NCI-H187 treated with DMSO at 0.1 percent for 48 hours (cell line): ENCODE measurements around the gene SMDT1.
"Not testable (repeated sequence)": the region's sequence is repeated elsewhere in the genome, so short reads cannot be mapped to it uniquely, and the experiment has no call there.

Experiments
- DNase-seq: peaks from one replicate; lab custom pipeline; 2025; lab: John Stamatoyannopoulos, UW

The SMDT1 gene

DNA sequence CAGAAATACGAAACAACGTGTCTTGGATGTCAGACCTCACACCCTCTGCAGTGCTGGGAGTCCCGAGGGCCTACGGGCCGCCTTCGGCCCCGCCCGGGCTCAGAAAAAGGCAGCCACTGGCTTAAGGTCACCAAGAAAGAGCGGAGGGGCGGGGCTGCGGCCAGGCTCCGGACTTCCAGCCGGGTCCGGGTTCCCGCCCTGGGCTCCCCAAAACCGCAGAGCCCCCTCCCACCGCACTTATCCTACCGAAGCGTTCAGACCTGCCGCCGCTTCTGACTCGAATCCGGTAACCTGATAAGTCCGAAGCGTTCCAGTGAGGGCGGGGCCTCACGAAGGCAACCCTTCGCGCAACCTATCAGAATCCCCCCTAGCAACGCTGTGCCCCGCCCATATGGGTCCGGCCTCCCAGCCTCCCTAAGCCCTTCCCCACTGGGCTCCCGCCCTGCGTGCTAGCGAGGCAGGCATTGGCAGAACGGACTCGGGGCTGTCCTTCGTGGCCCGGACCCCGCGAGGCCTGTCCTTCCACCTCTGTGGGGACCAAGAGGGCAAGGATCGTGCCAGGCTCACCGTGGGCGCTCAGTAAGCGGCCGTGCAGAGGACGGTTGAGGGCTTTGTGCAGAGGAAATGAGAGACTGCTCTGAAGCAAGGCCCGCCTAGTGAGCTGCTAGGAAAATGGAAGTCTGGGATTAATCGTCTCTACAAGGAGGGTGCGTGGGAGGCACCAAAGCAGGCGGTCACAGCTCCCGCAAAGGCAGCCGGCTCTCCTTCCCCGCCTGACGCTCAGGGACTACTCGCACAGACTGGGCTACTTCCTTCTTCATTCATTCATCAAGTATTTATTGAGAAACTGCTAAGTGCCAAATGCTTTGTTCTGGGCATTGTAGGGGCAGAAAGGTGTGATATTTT lies 8.7 kb upstream of the SMDT1 start, which contains the start of gene NAGA:
Gene NAGA, minus strand, starts transcription at position 296 of the 906 bp plus-strand sequence. CDS start 515 bp downstream, outside the sequence.
- peak; percentile 41 for DNase-seq

- not testable (repeated sequence) for DNase-seq
Observed at GRCh38 chr22:42071508-42071907, 8.0 kb upstream of the SMDT1 start.

- DNase-seq = no peak
Observed at GRCh38 chr22:42072606-42073330, 6.7 kb upstream of the SMDT1 start.

- DNase-seq = no peak
Observed at GRCh38 chr22:42073621-42074041, 5.9 kb upstream of the SMDT1 start.

- no peak for DNase-seq
Observed at GRCh38 chr22:42074132-42074811, 5.2 kb upstream of the SMDT1 start, which contains the start of gene PHETA2. Gene PHETA2, plus strand, starts transcription at chr22:42074248. Its CDS starts 3,046 bp downstream, at chr22:42077294.

GRCh38 chr22:42074846-42075676 lies 4.4 kb upstream of the SMDT1 start:
- no peak for DNase-seq

- no peak for DNase-seq
Observed at GRCh38 chr22:42076764-42077485, 2.6 kb upstream of the SMDT1 start.

DNA sequence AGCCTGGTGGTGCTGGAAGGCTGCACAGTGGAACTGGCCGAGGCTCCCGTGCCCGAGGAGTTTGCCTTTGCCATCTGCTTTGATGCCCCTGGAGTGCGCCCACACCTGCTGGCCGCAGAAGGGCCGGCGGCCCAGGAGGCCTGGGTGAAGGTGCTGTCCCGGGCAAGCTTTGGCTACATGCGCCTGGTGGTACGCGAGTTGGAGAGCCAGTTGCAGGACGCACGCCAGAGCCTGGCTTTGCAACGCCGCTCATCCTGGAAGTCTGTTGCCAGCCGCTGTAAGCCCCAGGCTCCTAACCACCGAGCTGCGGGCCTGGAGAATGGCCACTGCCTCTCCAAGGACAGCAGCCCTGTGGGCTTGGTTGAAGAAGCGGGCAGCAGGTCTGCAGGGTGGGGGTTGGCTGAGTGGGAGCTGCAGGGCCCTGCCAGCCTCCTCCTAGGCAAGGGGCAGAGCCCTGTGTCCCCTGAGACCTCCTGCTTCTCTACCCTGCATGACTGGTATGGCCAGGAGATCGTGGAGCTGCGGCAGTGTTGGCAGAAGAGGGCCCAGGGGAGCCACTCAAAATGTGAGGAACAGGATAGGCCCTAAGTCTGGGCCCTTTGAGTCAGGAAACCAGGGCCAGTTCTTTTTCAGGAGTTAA lies 1.9 kb upstream of the SMDT1 start:
- no peak for DNase-seq

- no peak for DNase-seq
Observed at GRCh38 chr22:42078469-42079318, 806 bp upstream of the SMDT1 start.

GRCh38 chr22:42080287-42080686 lies 787 bp downstream of the SMDT1 start:
- no peak for DNase-seq

DNA sequence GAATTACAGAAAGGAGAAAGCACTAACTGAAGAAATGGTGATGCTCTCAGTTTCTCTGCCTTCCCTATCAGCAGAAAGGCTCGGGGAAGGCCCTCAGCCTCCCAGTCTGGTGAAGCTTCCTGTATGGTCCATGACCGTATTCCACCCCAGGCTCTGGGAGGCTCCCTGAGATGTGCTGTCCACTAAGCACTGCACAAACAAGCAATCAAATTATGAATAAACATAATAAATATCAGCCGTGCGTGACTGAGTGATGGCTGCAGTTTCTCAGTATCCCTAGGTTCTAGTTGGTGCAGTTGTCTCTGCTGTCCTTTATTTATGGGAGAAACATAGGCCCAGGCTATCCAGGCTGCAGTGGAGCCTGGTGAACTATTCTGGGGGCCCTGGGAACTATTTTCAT lies 3.6 kb downstream of the SMDT1 start:
- DNase-seq = no peak

DNA sequence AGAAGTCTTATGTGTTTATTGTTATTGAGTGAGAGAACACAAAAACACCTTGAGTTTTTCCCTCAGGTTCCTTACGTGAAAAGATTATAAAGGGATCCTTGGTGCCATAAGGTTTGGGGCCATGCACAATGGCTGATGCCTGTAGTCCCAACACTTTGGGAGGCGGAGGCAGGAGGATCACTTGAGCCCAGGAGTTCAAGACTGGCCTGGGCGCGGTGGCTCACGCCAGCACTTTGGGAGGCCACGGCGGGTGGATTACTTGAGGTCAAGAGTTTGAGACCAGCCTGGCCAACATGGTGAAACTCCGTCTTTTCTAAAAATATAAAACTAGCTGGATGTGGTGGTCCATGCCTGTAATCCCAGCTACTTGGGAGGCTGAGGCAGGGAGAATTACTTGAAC lies 5.4 kb downstream of the SMDT1 start:
- DNase-seq = no peak

DNA sequence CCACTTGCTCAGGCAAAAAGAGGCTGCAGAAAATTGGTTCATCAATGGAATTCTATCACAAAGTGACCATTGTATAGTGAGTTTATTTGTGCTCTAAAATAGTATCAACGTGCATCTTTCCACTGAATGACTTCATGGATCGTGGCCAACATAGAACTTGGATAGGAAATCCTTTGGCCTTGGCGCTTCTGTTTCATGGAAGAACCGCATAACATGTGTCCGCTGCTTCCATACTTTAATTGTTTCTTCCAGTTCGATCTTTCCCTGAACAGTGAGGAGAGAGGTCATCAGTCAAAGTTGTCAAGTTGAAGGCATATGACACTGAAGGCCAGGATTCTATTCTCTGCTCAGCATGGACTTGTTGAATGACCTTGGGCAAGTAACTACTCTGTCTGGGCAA lies 6.6 kb downstream of the SMDT1 start:
- DNase-seq = no peak

DNA sequence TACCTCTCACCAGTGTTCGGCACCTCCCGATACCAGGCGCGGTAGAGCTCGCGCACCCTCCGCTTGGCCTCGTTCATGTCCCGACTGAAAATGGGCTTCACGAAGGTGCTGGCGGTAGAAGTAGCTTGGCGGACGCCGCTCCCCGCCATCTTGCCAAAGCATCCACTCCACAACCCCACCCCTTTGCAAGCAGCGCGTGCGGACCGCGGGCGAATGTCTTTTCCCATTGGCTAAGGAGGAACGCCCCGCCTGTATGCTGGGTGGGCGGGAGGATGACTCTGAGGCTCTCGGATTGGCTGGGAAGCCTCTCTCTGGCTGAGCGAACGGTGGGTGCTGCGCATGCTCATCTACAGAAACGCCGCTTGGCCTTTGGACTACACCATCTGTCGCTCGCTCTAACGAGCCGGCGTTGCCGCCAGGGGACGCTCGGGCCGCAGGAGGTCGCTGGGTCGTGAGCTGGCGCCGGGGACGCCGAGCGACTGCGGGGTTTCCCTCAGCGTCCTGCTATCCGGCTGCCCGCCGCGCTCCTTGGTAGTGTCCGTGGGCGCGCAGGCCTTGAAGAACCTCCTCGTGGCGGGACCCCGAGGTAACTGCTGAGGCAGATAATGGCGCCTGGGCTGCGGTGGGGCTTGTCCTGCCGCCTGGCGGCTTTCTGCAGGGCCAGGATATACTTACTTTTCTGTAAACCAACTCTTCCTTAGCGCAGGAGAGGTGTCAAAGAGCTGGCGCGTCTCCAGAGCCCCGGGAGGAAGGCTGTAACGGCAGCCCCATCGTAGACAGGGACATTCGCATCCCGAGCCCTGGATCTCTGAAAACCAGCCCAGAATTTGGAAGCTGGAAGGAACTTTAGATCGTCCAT lies 11.3 kb downstream of the SMDT1 start, which contains the start of gene NDUFA6:
Gene NDUFA6, minus strand, starts transcription at position 177 of the 859 bp plus-strand sequence. Its CDS starts 28 bp downstream, at position 149.
- peak; percentile 74 for DNase-seq

DNA sequence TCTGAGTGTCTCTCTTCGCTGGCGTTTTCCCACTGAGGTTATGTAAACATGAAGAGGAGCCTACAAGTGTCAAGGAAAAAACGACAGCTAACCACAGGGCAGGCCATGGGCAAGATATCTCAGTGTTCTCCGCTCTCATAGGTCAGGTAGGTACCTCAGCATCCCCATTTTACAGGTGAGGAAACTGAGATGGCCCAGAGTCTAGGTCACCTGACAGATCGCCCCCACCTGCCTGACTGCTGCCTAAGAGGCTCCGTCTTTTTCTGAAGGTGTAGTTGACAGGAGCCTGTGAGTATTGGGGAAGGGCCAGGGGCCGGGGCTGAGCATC lies 11.9 kb downstream of the SMDT1 start:
- DNase-seq = no peak

GRCh38 chr22:42101199-42101598 lies 21.7 kb downstream of the SMDT1 start:
- no peak for DNase-seq

- not testable (repeated sequence) for DNase-seq
Observed at GRCh38 chr22:42104332-42104860, 24.9 kb downstream of the SMDT1 start.

DNA sequence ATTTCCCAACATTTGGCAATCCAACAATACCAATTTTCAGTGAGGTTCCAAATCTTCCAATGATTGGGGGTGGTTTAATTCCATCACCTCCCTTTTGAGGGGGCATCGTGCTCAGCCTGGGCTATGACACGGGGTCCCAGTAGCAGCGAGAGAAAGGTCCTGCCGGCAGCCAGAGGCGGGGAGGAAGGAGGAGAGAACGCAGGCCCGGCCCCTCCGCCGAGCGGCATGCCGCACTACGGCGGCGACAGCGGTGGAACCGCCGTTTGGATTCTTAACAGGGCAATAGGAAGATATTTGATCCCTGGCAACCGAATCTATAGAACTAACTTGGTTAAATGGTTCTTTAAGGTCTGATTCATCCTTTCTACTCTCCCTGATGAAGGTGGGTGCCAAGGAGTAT lies 29.3 kb downstream of the SMDT1 start:
- no peak for DNase-seq
